ENCODE measurements around the gene FRMD4A. TPM values are rescaled to one million over a fixed set of nuclear protein-coding genes. Genes with fewer than 3 reads are reported as not detected.
"Not testable (repeated sequence)": the region's sequence is repeated elsewhere in the genome, so short reads cannot be mapped to it uniquely, and the experiment has no call there.

The FRMD4A gene
- total and polyA plus RNA-seq, 8 donors = 6.9 to 25.3 (median 11.3) TPM

DNA sequence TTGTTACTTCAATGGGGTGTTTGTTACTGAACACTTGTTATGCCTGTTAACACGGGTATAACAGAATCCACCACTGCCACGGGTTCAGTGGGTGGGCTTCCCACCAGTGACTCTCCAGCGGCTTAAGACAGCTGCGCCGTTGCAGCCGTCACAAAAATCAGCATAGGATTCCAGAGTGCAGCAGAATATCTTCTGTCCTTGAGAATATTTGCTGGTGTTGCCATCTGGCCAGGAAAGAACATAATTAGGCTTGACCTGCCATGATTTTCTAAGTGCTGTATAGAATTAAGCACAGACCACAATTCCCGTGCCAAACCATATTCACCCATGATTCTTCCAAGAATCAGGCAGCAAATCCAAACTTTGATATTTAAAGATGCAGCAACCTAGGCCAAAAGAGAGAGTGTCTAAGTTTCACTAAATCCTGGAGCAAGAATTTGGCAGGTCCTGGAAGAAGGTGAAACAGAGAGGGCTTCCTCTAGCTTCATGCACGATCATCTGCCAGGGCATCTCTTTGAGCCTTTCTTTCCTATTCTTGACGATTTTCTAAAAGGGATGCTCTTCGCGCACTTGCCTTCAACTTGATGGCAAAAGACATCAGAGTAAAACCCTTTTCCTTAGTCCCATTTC is 95.0 kb downstream of the FRMD4A start:
- intact Hi-C loops (cut with DNase I; ENCODE audit: low total_unique reads) = no loop called here
- no peak overlapping the region for H3K4me3 ChIP-seq
- peaks cover 0 to 21% (median 0%) of the 10 kb centered on the region in 3 donors for H3K27me3 ChIP-seq
- TF ChIP-seq POLR2AphosphoS5 (IDR thresholded peaks at IDR 0.05) (no peak), EP300 (IDR thresholded peaks at IDR 0.05) (no peak), POLR2A (IDR thresholded peaks at IDR 0.05) (no peak)
- TF ChIP-seq, protein P1, sequence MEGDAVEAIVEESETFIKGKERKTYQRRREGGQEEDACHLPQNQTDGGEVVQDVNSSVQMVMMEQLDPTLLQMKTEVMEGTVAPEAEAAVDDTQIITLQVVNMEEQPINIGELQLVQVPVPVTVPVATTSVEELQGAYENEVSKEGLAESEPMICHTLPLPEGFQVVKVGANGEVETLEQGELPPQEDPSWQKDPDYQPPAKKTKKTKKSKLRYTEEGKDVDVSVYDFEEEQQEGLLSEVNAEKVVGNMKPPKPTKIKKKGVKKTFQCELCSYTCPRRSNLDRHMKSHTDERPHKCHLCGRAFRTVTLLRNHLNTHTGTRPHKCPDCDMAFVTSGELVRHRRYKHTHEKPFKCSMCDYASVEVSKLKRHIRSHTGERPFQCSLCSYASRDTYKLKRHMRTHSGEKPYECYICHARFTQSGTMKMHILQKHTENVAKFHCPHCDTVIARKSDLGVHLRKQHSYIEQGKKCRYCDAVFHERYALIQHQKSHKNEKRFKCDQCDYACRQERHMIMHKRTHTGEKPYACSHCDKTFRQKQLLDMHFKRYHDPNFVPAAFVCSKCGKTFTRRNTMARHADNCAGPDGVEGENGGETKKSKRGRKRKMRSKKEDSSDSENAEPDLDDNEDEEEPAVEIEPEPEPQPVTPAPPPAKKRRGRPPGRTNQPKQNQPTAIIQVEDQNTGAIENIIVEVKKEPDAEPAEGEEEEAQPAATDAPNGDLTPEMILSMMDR (IDR thresholded peaks at IDR 0.05) = no peak
- H3K4me1 ChIP-seq = no peaks in the 10 kb centered on the region
- H3K27ac ChIP-seq = no peak overlapping the region
- no peaks in the 10 kb centered on the region for H3K9me3 ChIP-seq
- 83 to 90% (median 87%) methylated on average over 11 of the region's 11 CpGs for WGBS, 5 donors
- no peaks in the 10 kb centered on the region for H3K36me3 ChIP-seq
- no peak for DNase-seq

DNA sequence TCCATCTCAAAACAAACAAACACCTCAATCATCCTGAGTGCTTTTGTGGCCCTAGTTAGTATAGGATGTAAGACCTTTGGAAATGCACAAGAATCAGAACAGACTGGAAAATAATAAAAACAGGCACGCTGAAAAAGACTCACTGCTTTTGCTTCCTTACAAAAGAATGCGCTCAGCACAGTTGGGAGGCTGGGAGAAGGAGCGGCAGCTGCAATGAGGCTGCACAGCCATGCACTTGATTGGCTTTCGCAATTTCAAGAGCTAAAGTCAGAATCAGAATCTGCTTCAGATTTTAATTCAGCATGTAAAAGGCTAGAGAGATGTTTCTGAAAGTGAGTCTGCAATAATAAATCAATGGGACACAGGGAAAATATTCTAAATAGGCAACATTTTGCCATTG is 97.2 kb downstream of the FRMD4A start:
- Histone ChIP-seq H3K4me3 (no peak overlapping the region), H3K9me3 (no peaks in the 10 kb centered on the region), H3K27me3 (peaks cover 0 to 13% (median 0%) of the 10 kb centered on the region in 3 donors), H3K27ac (no peak overlapping the region), H3K36me3 (no peaks in the 10 kb centered on the region), H3K4me1 (no peaks in the 10 kb centered on the region)
- DNase-seq = no peak
- intact Hi-C loops (cut with DNase I; ENCODE audit: low total_unique reads) = no loop called here
- 81 to 88% (median 86%) methylated on average over 4 of the region's 4 CpGs for WGBS, 5 donors
- TF ChIP-seq EP300 (IDR thresholded peaks at IDR 0.05) (no peak), POLR2A (IDR thresholded peaks at IDR 0.05) (no peak), POLR2AphosphoS5 (IDR thresholded peaks at IDR 0.05) (no peak)
- TF ChIP-seq, protein P1 (IDR thresholded peaks at IDR 0.05) = no peak

DNA sequence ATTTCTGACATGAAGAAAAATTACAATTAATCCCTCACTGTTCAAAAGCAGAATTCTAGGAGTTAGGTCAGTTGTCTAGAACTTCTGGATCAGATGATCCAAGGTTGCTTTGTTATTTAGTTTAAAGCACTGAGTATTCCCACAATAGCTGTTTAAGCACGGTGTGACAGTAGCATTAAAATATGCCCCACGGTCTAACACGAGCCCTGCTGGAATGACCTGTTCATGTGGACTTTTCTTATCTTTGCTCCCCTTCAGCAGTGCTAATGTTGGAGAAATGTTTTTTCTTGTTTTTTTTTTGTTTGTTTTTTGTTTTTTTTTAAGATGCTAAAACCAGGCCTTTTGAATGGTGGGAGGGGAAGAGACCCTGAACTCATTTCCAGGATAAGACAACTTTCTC is 101.9 kb downstream of the FRMD4A start:
- H3K27me3 ChIP-seq; H3K4me1 ChIP-seq; H3K9me3 ChIP-seq; H3K4me3 ChIP-seq; intact Hi-C loops (cut with DNase I; ENCODE audit: low total_unique reads); H3K36me3 ChIP-seq; DNase-seq; H3K27ac ChIP-seq: not testable (repeated sequence)
- 34 to 67% (median 45%) methylated on average over 3 of the region's 3 CpGs for WGBS, 5 donors

DNA sequence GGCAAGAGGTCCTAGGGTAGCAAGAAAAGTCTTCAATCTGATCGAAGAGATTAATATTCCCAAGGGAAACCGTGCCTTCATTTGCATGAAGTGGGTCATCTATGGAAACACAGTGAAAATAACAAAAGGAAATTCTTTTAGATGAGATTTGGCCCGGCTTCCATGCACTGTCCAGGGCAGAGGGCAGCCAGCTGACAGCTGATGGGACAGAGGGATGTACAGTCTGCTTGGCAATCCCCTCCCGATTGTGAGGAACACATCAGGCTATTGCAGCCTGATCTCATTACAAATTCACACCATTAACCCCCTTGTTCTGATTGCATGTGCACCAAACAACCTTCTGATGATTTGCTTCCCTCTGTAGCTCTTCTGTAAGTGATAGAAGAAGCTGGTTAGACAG is 105.3 kb downstream of the FRMD4A start:
- intact Hi-C loops (cut with DNase I; ENCODE audit: low total_unique reads) = no loop called here
- DNase-seq = no peak

DNA sequence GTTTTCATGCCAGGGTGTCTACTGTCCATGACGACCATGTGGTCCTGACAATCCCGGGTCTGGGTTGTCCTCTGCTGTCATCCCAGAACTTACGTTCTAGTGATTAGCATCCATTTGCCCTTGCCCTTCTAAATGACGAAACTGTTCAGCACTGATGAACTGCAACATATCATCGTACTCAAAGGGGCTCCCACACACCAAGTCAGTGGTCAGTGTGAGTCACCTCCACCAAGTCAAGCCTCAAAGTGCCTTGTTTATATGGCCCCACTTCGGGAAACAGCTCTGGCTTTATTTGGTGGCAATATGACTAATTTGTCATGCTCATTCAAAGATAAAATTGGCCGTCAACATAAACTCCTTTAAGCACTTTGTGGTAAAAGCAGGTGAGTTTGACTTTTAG is 110.7 kb downstream of the FRMD4A start:
- TF ChIP-seq POLR2AphosphoS5 (IDR thresholded peaks at IDR 0.05) (no peak), POLR2A (IDR thresholded peaks at IDR 0.05) (no peak), EP300 (IDR thresholded peaks at IDR 0.05) (no peak)
- TF ChIP-seq, protein P1 (IDR thresholded peaks at IDR 0.05) = no peak
- intact Hi-C loops (cut with DNase I; ENCODE audit: low total_unique reads) = no loop called here
- H3K9me3 ChIP-seq = no peaks in the 10 kb centered on the region
- no peak overlapping the region for H3K4me3 ChIP-seq
- DNase-seq = no peak
- peaks cover 0 to 4% (median 0%) of the 10 kb centered on the region in 3 donors for H3K27me3 ChIP-seq
- WGBS, 5 donors = 72 to 83% (median 77%) methylated on average over 7 of the region's 7 CpGs
- no peak overlapping the region for H3K27ac ChIP-seq
- no peaks in the 10 kb centered on the region for H3K4me1 ChIP-seq
- H3K36me3 ChIP-seq = no peaks in the 10 kb centered on the region

More for the DNA sequence above, 105.3 kb downstream of the FRMD4A start:
- WGBS, 5 donors = 60 to 79% (median 72%) methylated on average over 4 of the region's 4 CpGs
- Histone ChIP-seq H3K9me3 (no peaks in the 10 kb centered on the region), H3K36me3 (no peaks in the 10 kb centered on the region), H3K27ac (no peak overlapping the region), H3K4me1 (no peaks in the 10 kb centered on the region), H3K27me3 (no peaks in the 10 kb centered on the region), H3K4me3 (no peak overlapping the region)
- TF ChIP-seq POLR2AphosphoS5 (IDR thresholded peaks at IDR 0.05) (no peak), EP300 (IDR thresholded peaks at IDR 0.05) (no peak), POLR2A (IDR thresholded peaks at IDR 0.05) (no peak)
- TF ChIP-seq, protein P1 (IDR thresholded peaks at IDR 0.05) = no peak

Data from stomach (tissue), 9 donors.